ENCODE measurements around the gene GREB1. TPM values are rescaled to one million over a fixed set of nuclear protein-coding genes. Genes with fewer than 3 reads are reported as not detected.

Gene GREB1
- total RNA-seq, 1 donor from 2014 or later: 11.1 TPM

DNA sequence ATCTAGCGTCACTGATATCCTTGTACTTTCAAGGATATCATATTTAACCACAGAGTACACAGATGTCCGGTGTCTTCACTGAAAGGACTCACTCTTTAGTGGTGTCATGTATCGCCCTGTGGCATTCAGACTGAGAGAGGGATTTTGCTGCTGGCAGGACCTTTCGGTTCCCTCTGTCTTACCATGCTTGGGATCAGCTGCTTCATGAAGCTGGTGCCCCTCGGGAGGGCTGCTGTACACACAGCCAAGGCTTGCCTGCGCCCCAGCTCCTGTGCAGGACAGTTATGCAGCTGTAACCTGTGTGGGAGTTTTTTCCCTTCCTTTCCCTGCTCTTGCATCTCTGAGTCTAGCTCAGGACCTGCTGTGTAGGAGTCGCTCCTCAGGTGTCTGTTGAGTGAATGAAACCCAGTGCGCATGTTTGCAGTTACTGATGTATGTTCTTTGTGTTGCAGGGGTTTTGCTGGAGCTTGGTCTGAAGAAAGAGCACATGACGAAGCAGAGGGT is 64.4 kb downstream of the GREB1 start:
- DNase-seq (ENCODE audit: low spot score): no peak

- DNase-seq (ENCODE audit: low spot score): no peak
Observed at GRCh38 chr2:11602563-11603204, 68.8 kb downstream of the GREB1 start.

- no peak for DNase-seq (ENCODE audit: low spot score)
Observed at GRCh38 chr2:11610624-11611242, 76.9 kb downstream of the GREB1 start.

DNA sequence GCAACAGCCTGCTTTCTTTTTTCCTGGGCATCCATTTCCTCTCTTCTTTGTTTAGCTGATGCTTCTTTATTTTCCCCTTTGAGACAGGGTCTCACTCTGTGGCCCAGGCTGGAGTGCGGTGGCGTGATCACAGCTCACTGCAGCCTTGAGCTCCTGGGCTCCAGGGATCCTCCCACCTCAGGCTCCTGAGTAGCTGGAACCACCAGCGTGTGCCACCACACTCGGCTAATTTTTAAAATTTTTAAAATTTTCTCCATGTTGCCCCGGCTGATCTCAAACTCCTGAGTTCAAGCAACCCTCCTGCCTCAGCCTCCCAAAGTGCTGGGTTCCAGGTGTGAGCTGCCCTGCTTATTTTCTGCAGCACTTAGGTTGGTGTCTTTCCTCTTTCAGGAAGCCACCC is 77.4 kb downstream of the GREB1 start:
- DNase-seq (ENCODE audit: low spot score): no peak

GRCh38 chr2:11612553-11613215 is 78.8 kb downstream of the GREB1 start:
- DNase-seq (ENCODE audit: low spot score): no peak

- DNase-seq (ENCODE audit: low spot score): no peak
Observed at GRCh38 chr2:11613297-11613696, 79.5 kb downstream of the GREB1 start.

- DNase-seq (ENCODE audit: low spot score): no peak
Observed at GRCh38 chr2:11615209-11615608, 81.4 kb downstream of the GREB1 start.

- DNase-seq (ENCODE audit: low spot score): no peak
Observed at GRCh38 chr2:11616097-11616687, 82.3 kb downstream of the GREB1 start.

- DNase-seq (ENCODE audit: low spot score): no peak
Observed at GRCh38 chr2:11616851-11617415, 83.1 kb downstream of the GREB1 start.

- no peak for DNase-seq (ENCODE audit: low spot score)
Observed at GRCh38 chr2:11617527-11617926, 83.7 kb downstream of the GREB1 start.

DNA sequence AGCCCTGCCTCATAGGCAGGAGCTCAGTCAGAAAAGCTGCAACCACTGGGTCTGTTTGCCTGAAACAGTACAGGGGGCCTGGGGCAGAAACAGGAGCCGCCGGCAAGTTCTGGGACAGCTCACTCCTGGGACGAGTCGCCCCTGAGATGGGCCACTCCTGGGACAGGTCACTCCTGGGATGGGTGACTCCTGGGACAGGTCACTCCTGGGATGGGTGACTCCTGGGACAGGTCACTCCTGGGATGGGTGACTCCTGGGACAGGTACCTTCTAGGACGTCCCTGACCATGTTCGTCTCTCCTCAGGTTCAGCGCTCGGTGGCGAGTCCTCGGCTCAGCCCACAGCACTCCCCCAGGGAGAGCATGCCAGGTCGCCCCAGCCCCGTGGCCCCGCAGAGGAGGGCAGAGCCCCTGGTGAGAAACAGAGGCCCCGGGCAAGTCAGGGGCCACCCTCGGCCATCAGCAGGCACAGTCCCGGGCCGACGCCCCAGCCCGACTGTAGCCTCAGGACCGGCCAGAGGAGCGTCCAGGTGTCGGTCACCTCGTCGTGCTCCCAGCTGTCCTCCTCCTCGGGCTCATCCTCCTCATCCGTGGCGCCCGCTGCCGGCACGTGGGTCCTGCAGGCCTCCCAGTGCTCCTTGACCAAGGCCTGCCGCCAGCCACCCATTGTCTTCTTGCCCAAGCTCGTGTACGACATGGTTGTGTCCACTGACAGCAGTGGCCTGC is 84.3 kb downstream of the GREB1 start:
- DNase-seq (ENCODE audit: low spot score): no peak

- no peak for DNase-seq (ENCODE audit: low spot score)
Observed at GRCh38 chr2:11618708-11619062, 84.8 kb downstream of the GREB1 start.

GRCh38 chr2:11621410-11621809 is 87.6 kb downstream of the GREB1 start:
- no peak for DNase-seq (ENCODE audit: low spot score)

- DNase-seq (ENCODE audit: low spot score): no peak
Observed at GRCh38 chr2:11622611-11623010, 88.8 kb downstream of the GREB1 start.

- no peak for DNase-seq (ENCODE audit: low spot score)
Observed at GRCh38 chr2:11624893-11625292, 91.0 kb downstream of the GREB1 start.

DNA sequence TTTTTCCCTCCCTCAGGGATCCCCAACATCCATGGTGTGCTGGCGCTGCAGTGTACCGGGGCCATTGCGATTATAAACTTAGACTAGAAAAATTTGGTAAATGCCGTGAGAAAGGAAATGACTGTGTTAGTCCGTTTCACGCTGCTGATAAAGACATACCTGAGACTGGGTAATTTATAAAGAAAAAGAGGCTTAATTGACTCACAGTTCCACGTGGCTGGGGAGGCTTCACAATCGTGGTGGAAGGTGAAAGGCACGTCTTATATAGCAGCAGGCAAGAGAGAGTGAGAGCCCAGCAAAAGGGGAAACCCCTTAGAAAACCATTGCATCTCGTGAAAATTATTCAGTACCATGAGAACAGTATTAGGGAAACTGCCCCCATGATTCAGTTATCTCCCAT is 91.8 kb downstream of the GREB1 start:
- DNase-seq (ENCODE audit: low spot score): no peak

- no peak for DNase-seq (ENCODE audit: low spot score)
Observed at GRCh38 chr2:11628675-11629074, 94.8 kb downstream of the GREB1 start.

DNA sequence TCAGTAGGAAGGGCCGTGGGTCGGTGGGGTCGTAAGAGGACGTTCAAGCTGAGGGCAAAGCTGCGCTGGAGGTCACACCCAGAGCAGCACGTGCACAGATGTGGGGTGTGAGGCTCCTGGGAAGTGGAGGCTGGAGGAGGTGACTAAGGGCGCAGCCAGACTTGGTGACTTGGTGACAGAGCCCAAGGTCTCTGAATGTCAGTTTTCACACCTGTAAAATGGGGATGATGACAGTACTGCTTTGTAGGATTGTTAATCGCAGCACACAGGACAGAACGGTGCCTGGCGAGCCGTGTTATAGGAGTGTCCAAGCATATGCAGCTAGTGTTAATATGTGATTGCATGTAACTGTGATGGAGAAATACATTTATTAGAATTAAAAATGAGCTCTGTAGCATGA is 95.4 kb downstream of the GREB1 start:
- no peak for DNase-seq (ENCODE audit: low spot score)

DNA sequence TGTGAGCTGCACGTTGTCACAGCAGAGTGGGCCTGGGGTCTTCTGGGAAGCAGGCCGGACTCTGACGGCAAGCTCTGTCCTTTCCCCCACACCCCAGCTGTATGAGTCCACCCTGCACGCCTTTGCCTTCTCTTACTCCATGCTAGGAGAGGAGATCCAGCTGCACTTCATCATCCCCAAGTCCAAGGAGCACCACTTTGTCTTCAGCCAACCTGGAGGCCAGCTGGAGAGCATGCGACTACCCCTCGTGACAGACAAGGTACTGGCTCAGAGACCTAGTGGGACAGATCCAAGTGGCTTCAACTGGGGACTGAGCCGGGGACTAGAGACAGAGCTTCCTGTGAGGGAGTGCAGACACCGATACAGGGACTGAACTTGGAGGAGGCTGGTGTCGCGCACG is 96.0 kb downstream of the GREB1 start:
- DNase-seq (ENCODE audit: low spot score): no peak

DNA sequence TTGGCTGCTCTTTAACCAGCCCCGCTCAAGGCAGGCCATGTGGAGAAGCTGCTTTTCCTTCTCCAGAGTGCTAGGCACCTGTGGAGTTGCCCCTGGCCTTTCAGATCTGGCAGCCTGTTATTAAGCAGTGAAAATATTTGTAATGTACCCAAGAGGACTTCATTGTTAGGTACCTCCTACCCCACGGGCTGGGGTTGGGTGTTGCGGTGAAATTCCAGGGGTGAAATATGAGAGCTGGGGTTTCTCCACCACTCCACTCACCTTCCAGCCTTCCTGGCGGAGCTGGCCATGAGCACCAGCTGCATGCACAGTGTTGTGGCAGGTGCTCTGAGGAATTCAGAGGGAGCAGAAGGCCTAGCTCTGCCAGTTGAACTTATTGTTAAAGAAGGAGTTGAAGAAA is 97.0 kb downstream of the GREB1 start:
- DNase-seq (ENCODE audit: low spot score): no peak

GRCh38 chr2:11631462-11631861 is 97.6 kb downstream of the GREB1 start:
- DNase-seq (ENCODE audit: low spot score): no peak
